ENCODE results near the gene PADI2. TPM values are rescaled to one million over a fixed set of nuclear protein-coding genes. Genes with fewer than 3 reads are reported as not detected.

PADI2 gene
- total RNA-seq, 2 experiments from 2014 or later: 0.25 to 0.30 TPM

GRCh38 chr1:17155257-17155920, 36.1 kb upstream of the PADI2 start:
- Mint-ChIP-seq H3K27ac (no peak overlapping the region), H3K27me3 (peaks cover 32% of the 10 kb centered on the region), H3K36me3 (ENCODE audit: low read depth) (peaks cover 7% of the 10 kb centered on the region), H3K4me3 (no peak overlapping the region), H3K4me1 (ENCODE audit: low read depth) (no peaks in the 10 kb centered on the region), H3K9me3 (peaks cover 25% of the 10 kb centered on the region)
- ChIA-PET CTCF (no interaction called here), POLR2A (no interaction called here)
- no peak for ATAC-seq (ENCODE audit: poor library complexity)
- H3K4me1 ChIP-seq (ENCODE audit: insufficient read depth, low read length): no peaks in the 10 kb centered on the region
- H3K27ac ChIP-seq (ENCODE audit: low read depth in 1 of 2, low read length in 2 of 2): no peak overlapping the region
- no peaks in the 10 kb centered on the region for H3K36me3 ChIP-seq (ENCODE audit: insufficient read depth, low read length)
- H3K4me3 ChIP-seq (ENCODE audit: low read length): no peak overlapping the region
- H3K27me3 ChIP-seq (ENCODE audit: control insufficient read depth in 1 of 2, insufficient read depth in 2 of 2, low read length in 2 of 2): peaks cover 0 to 13% of the 10 kb centered on the region in 2 experiments
- H3K9me3 ChIP-seq (ENCODE audit: control insufficient read depth in 1 of 2, insufficient read depth in 1 of 2, low read length in 2 of 2): peaks cover 26 to 47% of the 10 kb centered on the region in 2 experiments
- no peak for DNase-seq
- intact Hi-C loops (cut with DNase I, micrococcal nuclease): no loop called here
- TF ChIP-seq CTCF (IDR thresholded peaks at IDR 0.05): no peak

GRCh38 chr1:17149771-17150170, 30.5 kb upstream of the PADI2 start:
- ChIA-PET CTCF (no interaction called here), POLR2A (no interaction called here)
- TF ChIP-seq CTCF (IDR thresholded peaks at IDR 0.05): no peak
- Mint-ChIP-seq H3K36me3 (ENCODE audit: low read depth) (peaks cover 7% of the 10 kb centered on the region), H3K27me3 (peaks cover 59% of the 10 kb centered on the region), H3K27ac (no peak overlapping the region), H3K9me3 (peaks cover 11% of the 10 kb centered on the region), H3K4me3 (no peak overlapping the region), H3K4me1 (ENCODE audit: low read depth) (no peaks in the 10 kb centered on the region)
- H3K27ac ChIP-seq (ENCODE audit: low read depth in 1 of 2, low read length in 2 of 2): no peak overlapping the region
- no peak overlapping the region for H3K4me3 ChIP-seq (ENCODE audit: low read length)
- no peaks in the 10 kb centered on the region for H3K4me1 ChIP-seq (ENCODE audit: insufficient read depth, low read length)
- H3K27me3 ChIP-seq (ENCODE audit: control insufficient read depth in 1 of 2, insufficient read depth in 2 of 2, low read length in 2 of 2): peaks cover 13 to 24% of the 10 kb centered on the region in 2 experiments
- H3K9me3 ChIP-seq (ENCODE audit: control insufficient read depth in 1 of 2, insufficient read depth in 1 of 2, low read length in 2 of 2): peaks cover 20 to 29% of the 10 kb centered on the region in 2 experiments
- ATAC-seq (ENCODE audit: poor library complexity) (no peak), DNase-seq (no peak)
- intact Hi-C loops (cut with DNase I, micrococcal nuclease): no loop called here
- no peaks in the 10 kb centered on the region for H3K36me3 ChIP-seq (ENCODE audit: insufficient read depth, low read length)

GRCh38 chr1:17148950-17149608, 29.8 kb upstream of the PADI2 start:
- Histone ChIP-seq H3K4me1 (ENCODE audit: insufficient read depth, low read length) (no peaks in the 10 kb centered on the region), H3K9me3 (ENCODE audit: control insufficient read depth in 1 of 2, insufficient read depth in 1 of 2, low read length in 2 of 2) (peaks cover 20 to 22% of the 10 kb centered on the region in 2 experiments), H3K27ac (ENCODE audit: low read depth in 1 of 2, low read length in 2 of 2) (no peak overlapping the region), H3K36me3 (ENCODE audit: insufficient read depth, low read length) (no peaks in the 10 kb centered on the region), H3K27me3 (ENCODE audit: control insufficient read depth in 1 of 2, insufficient read depth in 2 of 2, low read length in 2 of 2) (peaks cover 13 to 19% of the 10 kb centered on the region in 2 experiments), H3K4me3 (ENCODE audit: low read length) (no peak overlapping the region)
- Mint-ChIP-seq H3K4me1 (ENCODE audit: low read depth) (no peaks in the 10 kb centered on the region), H3K9me3 (peaks cover 9% of the 10 kb centered on the region), H3K27me3 (peaks cover 54% of the 10 kb centered on the region), H3K36me3 (ENCODE audit: low read depth) (peaks cover 7% of the 10 kb centered on the region), H3K4me3 (no peak overlapping the region), H3K27ac (no peak overlapping the region)
- POLR2A ChIA-PET: no interaction called here
- intact Hi-C loops (cut with DNase I, micrococcal nuclease): no loop called here
- ATAC-seq (ENCODE audit: poor library complexity) (no peak), DNase-seq (no peak)
- CTCF ChIA-PET: interaction anchor here (1.1 kb wide), 1 partner anchor 23 kb away, joined by 3 read pairs; no protein-coding TSS in a partner anchor
- TF ChIP-seq CTCF (IDR thresholded peaks at IDR 0.05): no peak
